ENCODE results near the gene PIGQ.

PIGQ gene

GRCh38 chr16:630815-631405 lies 61.1 kb downstream of the PIGQ start, which contains the start of gene WFIKKN1:
WFIKKN1 (plus strand) TSS chr16:630985; CDS start chr16:631254, 269 bp downstream.
- DNase-seq, result no peak

GRCh38 chr16:631808-632358 lies 62.1 kb downstream of the PIGQ start:
- DNase-seq, result no peak

GRCh38 chr16:632486-633335 lies 62.9 kb downstream of the PIGQ start:
- DNase-seq, result no peak

DNA sequence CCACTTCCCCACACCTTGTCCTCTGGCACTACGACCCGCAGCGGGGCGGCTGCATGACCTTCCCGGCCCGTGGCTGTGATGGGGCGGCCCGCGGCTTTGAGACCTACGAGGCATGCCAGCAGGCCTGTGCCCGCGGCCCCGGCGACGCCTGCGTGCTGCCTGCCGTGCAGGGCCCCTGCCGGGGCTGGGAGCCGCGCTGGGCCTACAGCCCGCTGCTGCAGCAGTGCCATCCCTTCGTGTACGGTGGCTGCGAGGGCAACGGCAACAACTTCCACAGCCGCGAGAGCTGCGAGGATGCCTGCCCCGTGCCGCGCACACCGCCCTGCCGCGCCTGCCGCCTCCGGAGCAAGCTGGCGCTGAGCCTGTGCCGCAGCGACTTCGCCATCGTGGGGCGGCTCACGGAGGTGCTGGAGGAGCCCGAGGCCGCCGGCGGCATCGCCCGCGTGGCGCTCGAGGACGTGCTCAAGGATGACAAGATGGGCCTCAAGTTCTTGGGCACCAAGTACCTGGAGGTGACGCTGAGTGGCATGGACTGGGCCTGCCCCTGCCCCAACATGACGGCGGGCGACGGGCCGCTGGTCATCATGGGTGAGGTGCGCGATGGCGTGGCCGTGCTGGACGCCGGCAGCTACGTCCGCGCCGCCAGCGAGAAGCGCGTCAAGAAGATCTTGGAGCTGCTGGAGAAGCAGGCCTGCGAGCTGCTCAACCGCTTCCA lies 63.7 kb downstream of the PIGQ start:
- no peak for DNase-seq

Measured in NCI-H2029 treated with DMSO at 0.1 percent for 48 hours (cell line).